Measurements from ENCODE around the gene RENBP.
A peak's percentile ranks its signal among the peaks of the same experiment; 100 is the strongest.

RENBP gene

GRCh38 chrX:153929576-153929975 is 14.9 kb downstream of the RENBP start:
- Histone ChIP-seq H3K36me3 (ENCODE audit: control insufficient read depth in 1 of 2, insufficient read depth in 2 of 2, low read length in 2 of 2) (peaks cover 36 to 37% of the 10 kb centered on the region in 2 experiments), H3K27me3 (ENCODE audit: insufficient read depth, low read length) (no peaks in the 10 kb centered on the region), H3K4me2 (ENCODE audit: low read length) (no peak overlapping the region), H4K91ac (ENCODE audit: low read depth, low read length) (no peak overlapping the region), H3K27ac (ENCODE audit: low read depth, low read length) (no peak overlapping the region), H2BK5ac (ENCODE audit: low read depth, low read length, poor library complexity) (no peak overlapping the region), H2AFZ (ENCODE audit: insufficient read depth, low read length, poor library complexity) (no peak overlapping the region), H3K4me3 (ENCODE audit: low read depth, low read length) (no peak overlapping the region), H4K12ac (ENCODE audit: low read depth, low read length) (no peak overlapping the region), H2AK5ac (ENCODE audit: low read length) (no peak overlapping the region), H3K79me1 (ENCODE audit: low read length) (peaks cover 11% of the 10 kb centered on the region), H2BK120ac (ENCODE audit: insufficient read depth, low read length, poor library complexity) (no peak overlapping the region), H3K23ac (ENCODE audit: low read length) (no peak overlapping the region), H3K79me2 (ENCODE audit: control insufficient read depth, insufficient read depth, low read length, poor library complexity) (peaks cover 15% of the 10 kb centered on the region), H3K14ac (ENCODE audit: low read length) (no peak overlapping the region), H3K18ac (ENCODE audit: low read length) (no peak overlapping the region), H4K8ac (ENCODE audit: low read depth, low read length) (no peak overlapping the region), H3K4ac (ENCODE audit: low read depth, low read length) (no peak overlapping the region), H3K9me3 (ENCODE audit: insufficient read depth, low read depth, low read length) (no peaks in the 10 kb centered on the region), H2BK12ac (ENCODE audit: low read length) (no peak overlapping the region), H3K4me1 (ENCODE audit: control insufficient read depth in 1 of 2, insufficient read depth in 2 of 2, low read length in 2 of 2) (peaks cover 17 to 26% of the 10 kb centered on the region in 2 experiments), H3K9ac (ENCODE audit: low read length) (no peak overlapping the region)
- no CpG with 5 or more reads among the region's 10 CpGs for WGBS (ENCODE audit: extremely low coverage, insufficient coverage, insufficient read length)
- DNase-seq, result no peak

DNA sequence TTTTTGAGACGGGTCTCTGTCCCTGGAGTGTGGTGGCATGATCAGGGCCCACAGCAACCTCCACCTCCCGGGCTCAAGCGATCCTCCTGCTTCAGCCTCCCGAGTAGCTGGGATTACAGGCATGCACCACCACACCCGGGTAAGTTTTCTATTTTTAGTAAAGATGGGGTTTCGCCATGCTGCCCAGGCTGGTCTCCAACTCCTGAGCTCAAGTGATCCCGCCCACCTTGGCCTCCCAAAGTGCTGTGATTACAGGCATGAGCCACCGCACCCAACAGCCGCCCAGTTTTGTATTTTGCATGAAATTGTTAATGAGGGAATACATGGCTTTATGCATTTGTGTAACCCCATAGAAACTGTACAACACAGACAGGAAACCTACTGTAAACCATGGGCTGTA is 15.6 kb downstream of the RENBP start:
- no peaks in the 10 kb centered on the region for H3K9me3 ChIP-seq (ENCODE audit: insufficient read depth, low read depth, low read length)
- no peaks in the 10 kb centered on the region for H3K27me3 ChIP-seq (ENCODE audit: insufficient read depth, low read length)

GRCh38 chrX:153927922-153928760 is 16.3 kb downstream of the RENBP start:
- H3K14ac ChIP-seq (ENCODE audit: low read length), result peak overlapping the region; percentile 75
- peak overlapping the region; percentile 34 for H2BK5ac ChIP-seq (ENCODE audit: low read depth, low read length, poor library complexity)
- H3K23ac ChIP-seq (ENCODE audit: low read length), result no peak overlapping the region

More for the DNA sequence above, 15.6 kb downstream of the RENBP start:
- Histone ChIP-seq H3K9ac (ENCODE audit: low read length) (no peak overlapping the region), H2AK5ac (ENCODE audit: low read length) (no peak overlapping the region), H4K91ac (ENCODE audit: low read depth, low read length) (no peak overlapping the region), H3K4me1 (ENCODE audit: control insufficient read depth in 1 of 2, insufficient read depth in 2 of 2, low read length in 2 of 2) (peaks cover 14 to 22% of the 10 kb centered on the region in 2 experiments), H2BK5ac (ENCODE audit: low read depth, low read length, poor library complexity) (no peak overlapping the region), H3K36me3 (ENCODE audit: control insufficient read depth in 1 of 2, insufficient read depth in 2 of 2, low read length in 2 of 2) (peaks cover 36 to 37% of the 10 kb centered on the region in 2 experiments), H3K79me2 (ENCODE audit: control insufficient read depth, insufficient read depth, low read length, poor library complexity) (peaks cover 7% of the 10 kb centered on the region), H4K12ac (ENCODE audit: low read depth, low read length) (no peak overlapping the region), H2BK120ac (ENCODE audit: insufficient read depth, low read length, poor library complexity) (no peak overlapping the region), H3K18ac (ENCODE audit: low read length) (no peak overlapping the region), H2BK12ac (ENCODE audit: low read length) (no peak overlapping the region), H3K14ac (ENCODE audit: low read length) (no peak overlapping the region), H3K4me3 (ENCODE audit: low read depth, low read length) (no peak overlapping the region), H2AFZ (ENCODE audit: insufficient read depth, low read length, poor library complexity) (no peak overlapping the region), H4K8ac (ENCODE audit: low read depth, low read length) (no peak overlapping the region), H3K4me2 (ENCODE audit: low read length) (peak overlapping the region; percentile 30), H3K4ac (ENCODE audit: low read depth, low read length) (no peak overlapping the region), H3K27ac (ENCODE audit: low read depth, low read length) (peak overlapping the region; percentile 7), H3K79me1 (ENCODE audit: low read length) (peaks cover 7% of the 10 kb centered on the region), H3K23ac (ENCODE audit: low read length) (no peak overlapping the region)
- DNase-seq, result no peak
- WGBS (ENCODE audit: extremely low coverage, insufficient coverage, insufficient read length), result no CpG with 5 or more reads among the region's 9 CpGs

GRCh38 chrX:153927672-153927921 is 16.8 kb downstream of the RENBP start:
- H3K9ac ChIP-seq (ENCODE audit: low read length), result peak overlapping the region; percentile 92
- no peaks in the 10 kb centered on the region for H3K27me3 ChIP-seq (ENCODE audit: insufficient read depth, low read length)
- H3K4me3 ChIP-seq (ENCODE audit: low read depth, low read length), result peak overlapping the region; percentile 76
- H4K8ac ChIP-seq (ENCODE audit: low read depth, low read length), result peak overlapping the region; percentile 96
- H3K4ac ChIP-seq (ENCODE audit: low read depth, low read length), result peak overlapping the region; percentile 63
- peaks cover 33 to 34% of the 10 kb centered on the region in 2 experiments for H3K36me3 ChIP-seq (ENCODE audit: control insufficient read depth in 1 of 2, insufficient read depth in 2 of 2, low read length in 2 of 2)
- H3K23ac ChIP-seq (ENCODE audit: low read length), result no peak overlapping the region
- peak overlapping the region; percentile 90 for H3K4me2 ChIP-seq (ENCODE audit: low read length)
- no peak overlapping the region for H2BK12ac ChIP-seq (ENCODE audit: low read length)
- peak overlapping the region; percentile 65 for H2BK120ac ChIP-seq (ENCODE audit: insufficient read depth, low read length, poor library complexity)
- H3K79me2 ChIP-seq (ENCODE audit: control insufficient read depth, insufficient read depth, low read length, poor library complexity), result peaks cover 7% of the 10 kb centered on the region
- peak overlapping the region; percentile 95 for H4K91ac ChIP-seq (ENCODE audit: low read depth, low read length)
- peak overlapping the region; percentile 75 for H3K14ac ChIP-seq (ENCODE audit: low read length)
- peak overlapping the region; percentile 59 for H2AFZ ChIP-seq (ENCODE audit: insufficient read depth, low read length, poor library complexity)
- peak overlapping the region; percentile 99 for H2AK5ac ChIP-seq (ENCODE audit: low read length)
- H3K9me3 ChIP-seq (ENCODE audit: insufficient read depth, low read depth, low read length), result no peaks in the 10 kb centered on the region
- no CpG with 5 or more reads among the region's 8 CpGs for WGBS (ENCODE audit: extremely low coverage, insufficient coverage, insufficient read length)
- peak overlapping the region; percentile 42 for H3K18ac ChIP-seq (ENCODE audit: low read length)
- DNase-seq, result no peak
- peak overlapping the region; percentile 97 for H4K12ac ChIP-seq (ENCODE audit: low read depth, low read length)
- H3K27ac ChIP-seq (ENCODE audit: low read depth, low read length), result peak overlapping the region; percentile 94
- H3K79me1 ChIP-seq (ENCODE audit: low read length), result peaks cover 7% of the 10 kb centered on the region
- H2BK5ac ChIP-seq (ENCODE audit: low read depth, low read length, poor library complexity), result peak overlapping the region; percentile 34
- H3K4me1 ChIP-seq (ENCODE audit: control insufficient read depth in 1 of 2, insufficient read depth in 2 of 2, low read length in 2 of 2), result peaks cover 12 to 22% of the 10 kb centered on the region in 2 experiments

More at GRCh38 chrX:153927922-153928760, 16.3 kb downstream of the RENBP start:
- peak overlapping the region; percentile 99 for H2AK5ac ChIP-seq (ENCODE audit: low read length)
- H4K12ac ChIP-seq (ENCODE audit: low read depth, low read length), result peak overlapping the region; percentile 97
- H3K27me3 ChIP-seq (ENCODE audit: insufficient read depth, low read length), result no peaks in the 10 kb centered on the region
- H3K79me1 ChIP-seq (ENCODE audit: low read length), result peaks cover 7% of the 10 kb centered on the region
- H3K9me3 ChIP-seq (ENCODE audit: insufficient read depth, low read depth, low read length), result no peaks in the 10 kb centered on the region
- peak overlapping the region; percentile 94 for H3K27ac ChIP-seq (ENCODE audit: low read depth, low read length)
- peak overlapping the region; percentile 59 for H2AFZ ChIP-seq (ENCODE audit: insufficient read depth, low read length, poor library complexity)
- H3K36me3 ChIP-seq (ENCODE audit: control insufficient read depth in 1 of 2, insufficient read depth in 2 of 2, low read length in 2 of 2), result peaks cover 36 to 37% of the 10 kb centered on the region in 2 experiments
- peak overlapping the region; percentile 76 for H3K4me3 ChIP-seq (ENCODE audit: low read depth, low read length)
- H3K18ac ChIP-seq (ENCODE audit: low read length), result peak overlapping the region; percentile 42
- H3K4me1 ChIP-seq (ENCODE audit: control insufficient read depth in 1 of 2, insufficient read depth in 2 of 2, low read length in 2 of 2), result peaks cover 12 to 22% of the 10 kb centered on the region in 2 experiments
- peak overlapping the region; percentile 96 for H4K8ac ChIP-seq (ENCODE audit: low read depth, low read length)
- peak overlapping the region; percentile 90 for H3K4me2 ChIP-seq (ENCODE audit: low read length)
- peak overlapping the region; percentile 63 for H3K4ac ChIP-seq (ENCODE audit: low read depth, low read length)
- DNase-seq, result peak; percentile 94 to 98
- H2BK12ac ChIP-seq (ENCODE audit: low read length), result no peak overlapping the region
- peak overlapping the region; percentile 92 for H3K9ac ChIP-seq (ENCODE audit: low read length)
- H4K91ac ChIP-seq (ENCODE audit: low read depth, low read length), result peak overlapping the region; percentile 95
- peak overlapping the region; percentile 65 for H2BK120ac ChIP-seq (ENCODE audit: insufficient read depth, low read length, poor library complexity)
- no CpG with 5 or more reads among the region's 76 CpGs for WGBS (ENCODE audit: extremely low coverage, insufficient coverage, insufficient read length)
- H3K79me2 ChIP-seq (ENCODE audit: control insufficient read depth, insufficient read depth, low read length, poor library complexity), result peaks cover 7% of the 10 kb centered on the region

All from trophoblast cell (in vitro differentiated cells and primary cell).